Measurements from ENCODE around the gene FBXL14.

Gene FBXL14

GRCh38 chr12:1640328-1641234, 46.2 kb upstream of the FBXL14 start:
- Histone ChIP-seq H3K27ac (no peak overlapping the region), H3K4me1 (ENCODE audit: low read depth, poor library complexity, severe bottlenecking) (peaks cover 9% of the 10 kb centered on the region), H3K36me3 (ENCODE audit: insufficient read depth) (no peaks in the 10 kb centered on the region; the same call in 1 of the 2 replicates), H4K20me1 (ENCODE audit: insufficient read depth) (no peaks in the 10 kb centered on the region), H3K79me2 (ENCODE audit: insufficient read depth, low read depth) (peaks cover 5% of the 10 kb centered on the region; the same call in 1 of the 2 replicates), H3K9ac (no peak overlapping the region), H3K4me2 (no peak overlapping the region), H2AFZ (ENCODE audit: low read depth) (no peak overlapping the region), H3K27me3 (ENCODE audit: insufficient read depth, low read depth) (no peaks in the 10 kb centered on the region), H3K4me3 (IDR thresholded peaks at IDR 0.05; ENCODE audit: insufficient read depth, low read depth, low read length) (no peak overlapping the region)
- TF ChIP-seq CTCF (conservative IDR thresholded peaks at IDR 0.05; ENCODE audit: low read depth, low read length): no peak

GRCh38 chr12:1639538-1639937, 45.2 kb upstream of the FBXL14 start:
- no peak for TF ChIP-seq CTCF (conservative IDR thresholded peaks at IDR 0.05; ENCODE audit: low read depth, low read length)
- Histone ChIP-seq H3K79me2 (ENCODE audit: insufficient read depth, low read depth) (peaks cover 12% of the 10 kb centered on the region; the same call in 1 of the 2 replicates), H3K27ac (no peak overlapping the region), H3K4me1 (ENCODE audit: low read depth, poor library complexity, severe bottlenecking) (peaks cover 7% of the 10 kb centered on the region), H3K27me3 (ENCODE audit: insufficient read depth, low read depth) (no peaks in the 10 kb centered on the region), H3K36me3 (ENCODE audit: insufficient read depth) (no peaks in the 10 kb centered on the region; the same call in 1 of the 2 replicates), H3K4me3 (IDR thresholded peaks at IDR 0.05; ENCODE audit: insufficient read depth, low read depth, low read length) (no peak overlapping the region), H4K20me1 (ENCODE audit: insufficient read depth) (no peaks in the 10 kb centered on the region), H3K9ac (no peak overlapping the region), H2AFZ (ENCODE audit: low read depth) (no peak overlapping the region), H3K4me2 (no peak overlapping the region)

GRCh38 chr12:1638203-1638602, 43.8 kb upstream of the FBXL14 start:
- Histone ChIP-seq H3K79me2 (ENCODE audit: insufficient read depth, low read depth) (peaks cover 12% of the 10 kb centered on the region; the same call in 1 of the 2 replicates), H3K27me3 (ENCODE audit: insufficient read depth, low read depth) (no peaks in the 10 kb centered on the region), H3K4me3 (IDR thresholded peaks at IDR 0.05; ENCODE audit: insufficient read depth, low read depth, low read length) (no peak overlapping the region), H4K20me1 (ENCODE audit: insufficient read depth) (no peaks in the 10 kb centered on the region), H3K27ac (no peak overlapping the region), H2AFZ (ENCODE audit: low read depth) (no peak overlapping the region), H3K4me2 (no peak overlapping the region), H3K4me1 (ENCODE audit: low read depth, poor library complexity, severe bottlenecking) (no peaks in the 10 kb centered on the region), H3K9ac (no peak overlapping the region), H3K36me3 (ENCODE audit: insufficient read depth) (no peaks in the 10 kb centered on the region; the same call in 1 of the 2 replicates)
- TF ChIP-seq CTCF (conservative IDR thresholded peaks at IDR 0.05; ENCODE audit: low read depth, low read length): no peak

- no peak overlapping the region for H3K27ac ChIP-seq
- no peaks in the 10 kb centered on the region for H3K27me3 ChIP-seq (ENCODE audit: insufficient read depth, low read depth)
- no peak overlapping the region for H3K4me3 ChIP-seq (IDR thresholded peaks at IDR 0.05; ENCODE audit: insufficient read depth, low read depth, low read length)
- no peak overlapping the region for H3K4me2 ChIP-seq
- peaks cover 12% of the 10 kb centered on the region; the same call in 1 of the 2 replicates for H3K79me2 ChIP-seq (ENCODE audit: insufficient read depth, low read depth)
- H3K9ac ChIP-seq: no peak overlapping the region
- no peaks in the 10 kb centered on the region for H4K20me1 ChIP-seq (ENCODE audit: insufficient read depth)
- no peaks in the 10 kb centered on the region; the same call in 1 of the 2 replicates for H3K36me3 ChIP-seq (ENCODE audit: insufficient read depth)
- H3K4me1 ChIP-seq (ENCODE audit: low read depth, poor library complexity, severe bottlenecking): no peaks in the 10 kb centered on the region
- no peak for TF ChIP-seq CTCF (conservative IDR thresholded peaks at IDR 0.05; ENCODE audit: low read depth, low read length)
- H2AFZ ChIP-seq (ENCODE audit: low read depth): no peak overlapping the region
Observed at GRCh38 chr12:1635301-1636095, 41.1 kb upstream of the FBXL14 start.
